ENCODE measurements around the gene NACA.

- TF ChIP-seq CTCF (IDR thresholded peaks at IDR 0.05 in 2 of 3, conservative IDR thresholded peaks at IDR 0.05 in 1 of 3; ENCODE audit: borderline replicate concordance in 1 of 3, insufficient read depth in 1 of 3, low read depth in 2 of 3, low read length in 2 of 3) (no peak), EZH2 (IDR thresholded peaks at IDR 0.05) (no peak), POLR2A (IDR thresholded peaks at IDR 0.05; ENCODE audit: borderline replicate concordance, extremely low read depth, insufficient read depth, insufficient read length) (no peak), POLR2AphosphoS5 (IDR thresholded peaks at IDR 0.05; ENCODE audit: low read depth, low read length) (no peak; the same call in 1 of the 2 replicates), JUND (IDR thresholded peaks at IDR 0.05) (no peak), SIN3A (IDR thresholded peaks at IDR 0.05; ENCODE audit: low read depth) (no peak), ATF3 (IDR thresholded peaks at IDR 0.05) (no peak)
Measured at GRCh38 chr12:56723889-56724700, 1.0 kb downstream of the NACA start.

All from HCT116 (cell line).